AG09309 (cell line): ENCODE measurements around the gene PDZD8.
"Not testable (repeated sequence)": the region's sequence is repeated elsewhere in the genome, so short reads cannot be mapped to it uniquely, and the experiment has no call there.

Experiments used
- DNase-seq: peaks from one replicate; pipeline ENCODE4 v3.0.0-alpha.2; 2010; ENCODE audit warnings: low read depth
- H3K4me3 ChIP-seq: 2 replicates; pipeline ENCODE4 v1.5.1; 2011; ENCODE audit warnings: mild to moderate bottlenecking, low read depth, low read length, moderate library complexity; ENCODE audit not compliant: control insufficient read depth
- TF ChIP-seq, protein P1 (sequence below): IDR thresholded peaks from 2 replicates; pipeline ENCODE4 v1.5.1; 2011; ENCODE audit warnings: mild to moderate bottlenecking, low read depth, low read length, inconsistent platforms; ENCODE audit not compliant: insufficient read depth, control insufficient read depth; ENCODE audit errors: missing control alignments

The PDZD8 gene

DNA sequence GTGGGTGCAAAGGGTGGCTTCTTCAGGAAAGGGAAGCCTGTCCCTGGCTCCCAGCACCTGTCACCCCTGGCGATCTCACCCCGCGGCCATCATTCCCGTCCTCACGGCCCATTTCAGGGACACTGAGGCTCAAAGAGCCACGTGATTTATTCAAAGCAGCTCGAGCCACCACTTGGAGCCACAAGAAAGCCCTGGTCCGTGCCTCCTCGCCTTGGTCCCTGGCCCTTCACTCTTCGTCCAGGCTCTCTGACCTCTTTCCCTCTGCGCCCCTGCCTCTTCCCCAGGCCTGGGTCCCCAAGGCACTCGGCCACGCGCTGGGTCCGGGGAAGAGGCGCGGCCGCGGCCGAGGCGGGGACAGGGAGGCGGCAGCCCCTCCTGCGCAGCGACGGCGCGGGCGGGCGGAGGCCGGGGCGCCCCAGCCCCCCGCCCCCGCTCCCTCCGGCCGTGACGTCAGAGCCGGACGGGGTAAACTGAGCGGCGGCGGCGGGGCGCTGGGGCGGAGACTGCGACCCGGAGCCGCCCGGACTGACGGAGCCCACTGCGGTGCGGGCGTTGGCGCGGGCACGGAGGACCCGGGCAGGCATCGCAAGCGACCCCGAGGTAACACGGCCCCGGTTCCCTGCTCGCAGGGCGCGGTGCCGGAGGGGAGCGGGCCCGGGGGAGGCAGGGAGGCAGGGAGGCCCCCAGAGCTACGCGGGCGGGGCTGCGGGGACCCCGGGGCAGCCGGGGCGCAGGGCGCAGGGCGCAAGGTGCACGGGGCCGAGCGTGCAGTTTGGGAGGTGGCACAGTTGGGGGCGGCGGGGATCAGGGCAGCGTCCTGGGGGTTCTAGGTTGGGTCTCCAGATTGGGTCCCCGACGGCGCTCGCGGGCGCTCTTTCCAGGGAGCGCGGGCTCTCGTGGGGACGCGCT, 134.4 kb downstream of the PDZD8 start, which contains the start of gene SLC18A2:
Gene SLC18A2 (plus strand): TSS at position 494 of the 909 bp plus-strand sequence. CDS start 580 bp downstream, outside the sequence.
- TF ChIP-seq, protein P1, sequence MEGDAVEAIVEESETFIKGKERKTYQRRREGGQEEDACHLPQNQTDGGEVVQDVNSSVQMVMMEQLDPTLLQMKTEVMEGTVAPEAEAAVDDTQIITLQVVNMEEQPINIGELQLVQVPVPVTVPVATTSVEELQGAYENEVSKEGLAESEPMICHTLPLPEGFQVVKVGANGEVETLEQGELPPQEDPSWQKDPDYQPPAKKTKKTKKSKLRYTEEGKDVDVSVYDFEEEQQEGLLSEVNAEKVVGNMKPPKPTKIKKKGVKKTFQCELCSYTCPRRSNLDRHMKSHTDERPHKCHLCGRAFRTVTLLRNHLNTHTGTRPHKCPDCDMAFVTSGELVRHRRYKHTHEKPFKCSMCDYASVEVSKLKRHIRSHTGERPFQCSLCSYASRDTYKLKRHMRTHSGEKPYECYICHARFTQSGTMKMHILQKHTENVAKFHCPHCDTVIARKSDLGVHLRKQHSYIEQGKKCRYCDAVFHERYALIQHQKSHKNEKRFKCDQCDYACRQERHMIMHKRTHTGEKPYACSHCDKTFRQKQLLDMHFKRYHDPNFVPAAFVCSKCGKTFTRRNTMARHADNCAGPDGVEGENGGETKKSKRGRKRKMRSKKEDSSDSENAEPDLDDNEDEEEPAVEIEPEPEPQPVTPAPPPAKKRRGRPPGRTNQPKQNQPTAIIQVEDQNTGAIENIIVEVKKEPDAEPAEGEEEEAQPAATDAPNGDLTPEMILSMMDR, result no peak
- no peak within 1 kb of the TSS for H3K4me3 ChIP-seq
- no peak for DNase-seq

DNA sequence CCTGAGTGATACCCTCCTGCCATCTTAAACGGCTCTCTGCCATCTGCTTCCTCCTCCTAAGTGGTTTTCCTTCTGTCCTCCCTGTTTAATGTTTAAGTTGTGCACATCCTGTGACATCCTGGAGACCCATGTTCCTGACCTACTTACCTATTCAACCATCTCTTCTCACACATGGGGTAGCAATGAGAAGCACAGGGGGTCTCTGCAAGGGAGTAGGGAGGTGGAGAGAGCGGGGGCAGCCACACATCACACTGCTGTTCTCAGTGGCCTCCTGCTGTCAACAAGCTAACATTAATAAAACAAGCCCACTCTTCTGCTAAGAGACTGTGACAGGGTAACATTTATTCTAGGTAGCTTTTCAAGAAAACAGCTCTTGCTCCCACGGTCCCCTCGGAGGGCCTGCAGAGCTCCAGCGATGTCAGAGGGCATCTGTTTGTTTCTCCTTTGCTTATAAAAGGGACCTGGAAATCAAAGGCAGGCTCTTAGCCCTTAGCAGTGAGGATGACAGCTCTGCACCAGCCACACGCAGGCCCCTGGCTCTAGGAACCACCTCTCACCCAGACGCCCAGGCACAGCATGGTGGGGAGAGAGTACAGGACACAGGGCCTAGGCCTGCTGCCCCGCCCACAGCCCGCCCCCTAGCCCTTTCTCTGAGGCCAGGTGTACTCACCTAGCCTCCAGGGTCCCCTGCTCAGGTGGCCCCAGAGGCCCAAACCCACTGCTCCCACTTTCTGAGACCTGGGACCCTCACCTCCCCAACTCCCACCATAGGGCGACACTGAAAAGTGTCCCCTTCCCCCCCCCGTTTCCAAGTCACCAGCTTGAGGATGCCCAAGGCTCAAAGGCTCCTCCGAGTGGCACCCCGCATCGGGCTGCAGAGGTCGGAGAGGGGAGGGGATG, 135.3 kb downstream of the PDZD8 start:
- TF ChIP-seq, protein P1, result no peak
- no peak overlapping the region for H3K4me3 ChIP-seq
- no peak for DNase-seq

- H3K4me3 ChIP-seq, result no peak overlapping the region
- DNase-seq, result no peak
- TF ChIP-seq, protein P1, result no peak
Measured at GRCh38 chr10:117239051-117239450, 136.2 kb downstream of the PDZD8 start.

- no peak overlapping the region for H3K4me3 ChIP-seq
- TF ChIP-seq, protein P1, result no peak
- DNase-seq, result no peak
Measured at GRCh38 chr10:117237401-117237991, 137.7 kb downstream of the PDZD8 start.

DNA sequence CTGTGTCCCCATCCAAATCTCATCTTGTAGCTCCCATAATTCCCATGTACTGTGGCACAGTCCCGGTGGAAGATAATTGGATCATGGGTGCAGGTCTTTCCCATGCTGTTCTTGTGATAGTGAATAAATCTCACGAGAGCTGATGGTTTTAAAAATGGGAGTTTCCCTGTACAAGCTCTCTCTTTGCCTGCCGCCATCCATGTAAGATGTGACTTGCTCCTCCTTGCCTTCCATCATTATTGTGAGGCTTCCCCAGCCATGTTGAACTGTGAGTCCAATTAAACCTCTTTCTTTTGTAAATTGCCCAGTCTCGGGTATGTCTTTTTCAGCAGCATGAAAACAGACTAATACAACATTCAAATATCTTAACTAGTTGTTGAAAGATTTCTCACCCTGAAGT, 145.1 kb downstream of the PDZD8 start:
- not testable (repeated sequence) for H3K4me3 ChIP-seq

DNA sequence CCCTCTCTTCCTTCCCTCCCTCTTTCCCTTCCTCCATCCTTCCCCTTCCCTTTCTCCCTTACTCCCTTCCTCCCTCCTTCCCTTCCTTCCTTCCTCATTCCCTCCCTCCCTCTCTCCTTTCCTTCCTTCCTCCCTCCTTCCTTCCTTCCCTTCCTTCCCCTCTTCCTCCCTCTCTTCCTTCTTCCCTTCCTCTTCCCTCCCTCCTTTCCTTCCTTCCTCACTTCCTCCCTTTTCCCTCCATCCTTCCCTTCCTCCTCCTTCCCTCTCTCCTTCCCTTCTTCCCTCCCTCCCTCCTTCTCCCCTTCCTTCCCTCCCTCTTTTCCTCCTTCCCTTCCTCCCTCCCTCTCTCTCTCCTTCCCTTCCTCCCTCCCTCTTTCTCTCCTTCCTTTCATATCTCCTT, 147.0 kb downstream of the PDZD8 start:
- H3K4me3 ChIP-seq, result no peak overlapping the region
- TF ChIP-seq, protein P1, result no peak
- no peak for DNase-seq

More for the DNA sequence above, 145.1 kb downstream of the PDZD8 start:
- DNase-seq, result not testable (repeated sequence)
